SK-N-MC (cell line): ENCODE measurements around the gene ZNF423.

Experiments used
- EZH2 ChIP-seq: fragments of 200-600 bp; sonication (generic); IDR thresholded peaks from one replicate; pipeline ENCODE4 v1.6.1; 2017; ENCODE audit warnings: antibody characterized with exemption
- FOXP2 ChIP-seq: optimal IDR thresholded peaks from 2 replicates; pipeline ENCODE3; 2011; ENCODE audit warnings: mild to moderate bottlenecking, moderate library complexity; ENCODE audit not compliant: insufficient read depth; ENCODE audit errors: extremely low read length, control extremely low read depth

- no peak for TF ChIP-seq FOXP2
- no peak for TF ChIP-seq EZH2
Observed at GRCh38 chr16:49660626-49661025, 195.3 kb downstream of the ZNF423 start.
